Thyroid gland (tissue), 4 donors: Measurements from ENCODE around the gene PECR. TPM values are rescaled to one million over a fixed set of nuclear protein-coding genes. Genes with fewer than 3 reads are reported as not detected.

Experiments
- DNase-seq, 2 donors: peaks; one replicate each; pipeline ENCODE4 v3.0.0-alpha.2; 2019
- H3K27ac ChIP-seq, 3 donors: fragments of 200-600 bp; sonication (generic); 1 replicate in 2 of 3; 2 replicates in 1 of 3; pipeline ENCODE4 v1.5.1; 2016 to 2019; ENCODE audit warnings: mild to moderate bottlenecking in 1 of 3, moderate library complexity in 1 of 3
- H3K27me3 ChIP-seq: fragments of 200-600 bp; sonication (generic); one replicate; pipeline ENCODE4 v1.5.1; 2019
- H3K36me3 ChIP-seq, 2 donors: fragments of 200-600 bp; sonication (generic); one replicate each; pipeline ENCODE4 v1.5.1; 2016 to 2019
- H3K4me1 ChIP-seq, 2 donors: fragments of 200-600 bp; sonication (generic); one replicate each; pipeline ENCODE4 v1.5.1; 2017 to 2019
- H3K4me3 ChIP-seq, 3 donors: fragments of 200-600 bp; sonication (generic); replicated peaks in 1 of 3; 1 replicate in 2 of 3; 2 replicates in 1 of 3; pipeline ENCODE4 v1.5.1; 2016; ENCODE audit warnings: mild to moderate bottlenecking in 1 of 3
- H3K9me3 ChIP-seq: fragments of 200-600 bp; sonication (generic); one replicate; pipeline ENCODE4 v1.5.1; 2017
- POLR2A ChIP-seq, 2 donors: fragments of 450-650 bp; IDR thresholded peaks; one replicate each; pipeline ENCODE4 v1.6.1; 2017; ENCODE audit warnings: antibody characterized with exemption in 2 of 2, mild to moderate bottlenecking in 2 of 2, moderate library complexity in 1 of 2
- WGBS, 2 donors: methylation state at CpG; one replicate each; pipeline ENCODE4 v1.1.5; 2017; 5-methylcytosine and 5-hydroxymethylcytosine counted together
- intact Hi-C: fragments of 100-400 bp; cut with DNase I; formaldehyde crosslinking; loops from one replicate; pipeline ENCODE4 v1.15.1; 2023
- total RNA-seq, 4 donors: library from RNA; depleted of rRNA; stranded (reverse); fragments of >200 nt; gene quantifications; one replicate each; pipeline ENCODE4 v1.2.3, GENCODE V29; 2016
- TF ChIP-seq, protein P1 (sequence below), 6 experiments: fragments of 200-600 bp in 3 of 6; fragments of 450-650 bp in 3 of 6; sonication (generic) in 3 of 6; IDR thresholded peaks; one replicate each; pipeline ENCODE4 v1.5.1; 2016 to 2019; ENCODE audit warnings: antibody characterized with exemption in 6 of 6, mild to moderate bottlenecking in 2 of 6, inconsistent platforms in 1 of 6, moderate library complexity in 1 of 6

The PECR gene
- total RNA-seq, 4 donors from 2014 or later, result 14.6 to 25.6 (median 22.8) TPM

DNA sequence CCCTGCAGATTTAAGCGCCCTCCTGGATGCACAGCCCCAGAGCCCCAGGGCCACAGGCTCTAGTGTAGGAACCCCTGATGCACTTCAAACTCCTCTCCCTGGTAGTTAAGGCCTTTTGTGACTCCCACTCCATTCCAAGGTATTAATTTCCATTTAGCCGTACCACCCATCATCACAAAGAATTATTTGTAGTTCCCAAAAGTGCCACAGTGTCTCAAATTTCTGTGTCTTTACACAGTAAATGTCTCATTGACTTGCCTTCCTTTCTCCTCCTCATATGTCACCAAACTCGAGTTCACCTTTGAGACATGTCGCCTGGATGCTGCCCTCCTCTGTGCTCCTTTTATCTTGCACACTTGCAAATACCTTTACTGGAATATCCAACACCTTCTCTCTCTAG lies 25.9 kb downstream of the PECR start:
- H3K27ac ChIP-seq, result peak overlapping the region; percentile 57 to 93 (median 74)
- intact Hi-C loops, result no loop called here
- WGBS, 2 donors, result 91 to 93% methylated on average over 4 of the region's 4 CpGs
- no peaks in the 10 kb centered on the region for H3K36me3 ChIP-seq
- no peaks in the 10 kb centered on the region for H3K27me3 ChIP-seq
- no peaks in the 10 kb centered on the region for H3K9me3 ChIP-seq
- no peak overlapping the region for H3K4me3 ChIP-seq
- no peak for DNase-seq
- H3K4me1 ChIP-seq, result peaks cover 25 to 32% of the 10 kb centered on the region in 2 donors
- TF ChIP-seq, protein P1, sequence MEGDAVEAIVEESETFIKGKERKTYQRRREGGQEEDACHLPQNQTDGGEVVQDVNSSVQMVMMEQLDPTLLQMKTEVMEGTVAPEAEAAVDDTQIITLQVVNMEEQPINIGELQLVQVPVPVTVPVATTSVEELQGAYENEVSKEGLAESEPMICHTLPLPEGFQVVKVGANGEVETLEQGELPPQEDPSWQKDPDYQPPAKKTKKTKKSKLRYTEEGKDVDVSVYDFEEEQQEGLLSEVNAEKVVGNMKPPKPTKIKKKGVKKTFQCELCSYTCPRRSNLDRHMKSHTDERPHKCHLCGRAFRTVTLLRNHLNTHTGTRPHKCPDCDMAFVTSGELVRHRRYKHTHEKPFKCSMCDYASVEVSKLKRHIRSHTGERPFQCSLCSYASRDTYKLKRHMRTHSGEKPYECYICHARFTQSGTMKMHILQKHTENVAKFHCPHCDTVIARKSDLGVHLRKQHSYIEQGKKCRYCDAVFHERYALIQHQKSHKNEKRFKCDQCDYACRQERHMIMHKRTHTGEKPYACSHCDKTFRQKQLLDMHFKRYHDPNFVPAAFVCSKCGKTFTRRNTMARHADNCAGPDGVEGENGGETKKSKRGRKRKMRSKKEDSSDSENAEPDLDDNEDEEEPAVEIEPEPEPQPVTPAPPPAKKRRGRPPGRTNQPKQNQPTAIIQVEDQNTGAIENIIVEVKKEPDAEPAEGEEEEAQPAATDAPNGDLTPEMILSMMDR (IDR thresholded peaks at IDR 0.05), result no peak
- TF ChIP-seq POLR2A (IDR thresholded peaks at IDR 0.05), result no peak

DNA sequence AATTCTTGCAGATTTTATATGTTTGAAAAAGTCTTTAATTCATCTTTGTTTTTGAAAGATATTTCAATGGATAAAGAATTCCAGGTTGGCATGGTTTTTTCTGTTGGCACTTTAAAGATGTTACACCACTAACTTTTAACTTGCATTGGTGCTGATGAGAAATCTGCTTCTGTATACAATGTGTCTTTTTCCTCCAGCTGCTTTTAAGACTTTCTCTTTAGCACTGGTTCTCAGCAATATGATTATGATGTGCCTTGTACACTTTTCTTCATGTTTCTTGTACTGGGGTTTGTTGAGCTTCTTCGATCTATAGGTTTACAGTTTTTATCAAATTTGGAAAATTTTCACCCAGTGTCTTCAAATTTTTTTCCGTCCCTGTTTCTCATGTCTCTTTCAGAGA lies 29.2 kb downstream of the PECR start:
- no peak for DNase-seq
- intact Hi-C loops, result no loop called here
- H3K27me3 ChIP-seq, result no peaks in the 10 kb centered on the region
- no peak overlapping the region for H3K4me3 ChIP-seq
- no peaks in the 10 kb centered on the region for H3K9me3 ChIP-seq
- no peak for TF ChIP-seq POLR2A (IDR thresholded peaks at IDR 0.05)
- TF ChIP-seq, protein P1 (IDR thresholded peaks at IDR 0.05), result no peak
- H3K4me1 ChIP-seq, result peaks cover 18 to 21% of the 10 kb centered on the region in 2 donors
- H3K36me3 ChIP-seq, result no peaks in the 10 kb centered on the region
- H3K27ac ChIP-seq, result no peak overlapping the region
- WGBS, 2 donors, result 97 to 100% methylated on average over 2 of the region's 2 CpGs

DNA sequence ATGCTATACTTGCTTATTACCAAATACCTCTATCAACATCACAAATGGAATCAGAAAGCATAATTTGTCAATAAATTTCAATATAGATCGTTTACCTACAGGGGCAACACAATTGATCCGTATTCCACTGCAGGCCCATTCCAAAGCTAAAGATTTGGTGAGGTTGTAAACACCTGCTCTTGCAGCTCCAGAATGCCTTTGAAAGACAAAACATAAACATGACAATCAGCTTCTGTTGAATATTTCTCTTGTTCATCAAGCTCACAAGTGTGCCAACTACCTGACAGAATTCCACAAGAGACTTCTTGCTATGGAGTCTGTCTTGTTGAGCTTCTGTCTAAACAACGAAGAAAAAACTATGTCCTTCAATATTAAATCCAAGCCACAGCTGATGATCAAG lies 30.3 kb downstream of the PECR start:
- H3K36me3 ChIP-seq, result no peaks in the 10 kb centered on the region
- H3K4me3 ChIP-seq, result no peak overlapping the region
- intact Hi-C loops, result no loop called here
- no peak for DNase-seq
- no peaks in the 10 kb centered on the region for H3K27me3 ChIP-seq
- peaks cover 9 to 11% of the 10 kb centered on the region in 2 donors for H3K4me1 ChIP-seq
- no peak for TF ChIP-seq POLR2A (IDR thresholded peaks at IDR 0.05)
- TF ChIP-seq, protein P1 (IDR thresholded peaks at IDR 0.05), result no peak
- no peaks in the 10 kb centered on the region for H3K9me3 ChIP-seq
- 89% methylated on average over 3 of the region's 3 CpGs for WGBS, 2 donors
- no peak overlapping the region for H3K27ac ChIP-seq

DNA sequence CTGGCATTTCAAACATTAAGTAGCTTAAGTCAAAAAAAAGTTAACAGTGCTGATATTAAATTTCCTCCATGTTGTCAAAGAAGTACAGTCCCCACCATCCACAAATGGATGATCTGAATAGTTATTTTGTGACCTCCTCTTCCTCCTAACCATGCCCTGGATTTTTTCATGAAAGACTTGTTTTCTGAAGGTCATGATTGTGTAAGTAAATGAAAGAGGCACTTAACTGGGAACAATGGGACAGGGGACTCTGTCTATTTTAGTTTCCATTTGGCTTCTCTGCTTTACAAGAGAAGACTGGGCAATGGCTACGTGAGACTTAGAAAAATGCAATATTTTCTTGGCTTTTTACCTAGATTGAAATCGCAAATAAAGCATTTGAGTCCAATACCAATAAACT lies 32.2 kb downstream of the PECR start:
- Histone ChIP-seq H3K36me3 (no peaks in the 10 kb centered on the region), H3K27me3 (no peaks in the 10 kb centered on the region), H3K9me3 (no peaks in the 10 kb centered on the region), H3K27ac (no peak overlapping the region), H3K4me3 (no peak overlapping the region), H3K4me1 (peaks cover 0 to 6% of the 10 kb centered on the region in 2 donors)
- 78 to 86% methylated on average over 2 of the region's 2 CpGs for WGBS, 2 donors
- DNase-seq, result no peak
- TF ChIP-seq, protein P1 (IDR thresholded peaks at IDR 0.05), result no peak
- no peak for TF ChIP-seq POLR2A (IDR thresholded peaks at IDR 0.05)
- intact Hi-C loops, result no loop called here

DNA sequence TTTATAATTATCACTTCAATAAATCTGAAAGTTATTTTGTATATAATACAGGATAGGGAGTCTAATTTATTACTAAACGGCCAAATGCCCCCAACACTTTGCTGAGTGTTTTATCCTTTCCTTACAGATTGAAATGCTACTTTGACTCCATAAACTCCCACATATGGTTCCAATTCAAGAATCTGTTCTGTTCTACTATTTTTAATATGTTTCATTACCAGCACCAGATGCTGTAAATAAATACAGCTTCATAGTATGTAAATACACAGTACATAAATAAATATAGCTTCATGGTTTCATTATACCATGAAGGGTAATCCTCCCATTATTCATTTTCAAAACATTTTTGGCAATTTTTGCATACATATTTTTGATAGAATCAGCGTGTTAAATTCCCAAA lies 34.2 kb downstream of the PECR start:
- no peaks in the 10 kb centered on the region for H3K9me3 ChIP-seq
- H3K4me3 ChIP-seq, result no peak overlapping the region
- no peaks in the 10 kb centered on the region for H3K27me3 ChIP-seq
- H3K36me3 ChIP-seq, result no peaks in the 10 kb centered on the region
- intact Hi-C loops, result no loop called here
- H3K27ac ChIP-seq, result no peak overlapping the region
- DNase-seq, result no peak
- peaks cover 0 to 9% of the 10 kb centered on the region in 2 donors for H3K4me1 ChIP-seq
- 91 to 93% methylated on average over 2 of the region's 2 CpGs for WGBS, 2 donors
- no peak for TF ChIP-seq POLR2A (IDR thresholded peaks at IDR 0.05)
- TF ChIP-seq, protein P1 (IDR thresholded peaks at IDR 0.05), result no peak
